Ovary (tissue), 3 donors: ENCODE measurements around the gene MRPS5.

Source experiments
- CTCF ChIP-seq, 3 donors: fragments of 450-650 bp in 2 of 3; fragments of 200-600 bp in 1 of 3; IDR thresholded peaks; one replicate each; pipeline versions ENCODE4 v1.5.1 to v1.8.0; 2016 to 2022; ENCODE audit warnings: antibody characterized with exemption in 3 of 3, mild to moderate bottlenecking in 1 of 3
- EP300 ChIP-seq: sonication (generic); formaldehyde crosslinking; IDR thresholded peaks from one replicate; pipeline ENCODE4 v1.6.1; 2017; ENCODE audit warnings: antibody characterized with exemption
- donor health status: DM: no; HTN: no; CAD: no.

DNA sequence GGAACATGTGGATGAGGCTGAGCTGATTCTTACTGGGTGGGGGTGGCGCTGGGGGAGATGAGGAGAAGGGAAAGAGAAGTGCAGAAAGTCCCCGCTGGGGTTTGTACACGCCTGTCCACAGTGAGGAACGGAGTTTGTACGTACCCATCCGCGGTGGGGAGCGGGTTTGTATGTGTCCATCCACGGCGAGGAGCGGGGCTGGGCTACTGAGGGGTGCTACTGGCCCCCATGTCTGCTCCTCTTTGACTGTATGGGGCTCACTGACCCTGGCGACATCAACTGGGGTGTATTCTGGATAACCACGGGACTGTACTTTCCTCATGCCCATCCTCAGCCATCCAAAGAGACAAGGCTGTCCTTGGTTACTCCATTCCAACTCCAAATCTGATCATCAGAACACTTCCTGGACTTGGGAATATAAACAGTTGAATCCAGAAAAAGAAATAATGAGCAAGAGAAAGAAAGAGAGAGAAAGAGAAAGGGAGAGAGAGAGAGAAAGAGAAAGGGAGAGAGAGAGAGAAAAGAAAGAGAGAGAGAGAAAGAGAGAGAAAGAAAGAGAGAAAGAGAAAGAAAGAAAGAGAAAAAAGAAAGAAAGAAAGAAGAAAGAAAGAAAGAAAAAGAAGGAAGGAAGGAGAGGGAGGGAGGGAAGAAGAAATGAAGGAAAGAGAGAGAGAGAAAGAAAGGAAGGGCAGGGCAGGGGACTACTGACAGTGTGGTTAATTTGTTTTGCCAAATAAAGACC lies 75.1 kb downstream of the MRPS5 start:
- TF ChIP-seq CTCF (IDR thresholded peaks at IDR 0.05) (no peak), EP300 (no peak)
